ENCODE measurements around the gene SLC6A12.

Gene SLC6A12

GRCh38 chr12:257521-258321 lies 43.8 kb upstream of the SLC6A12 start:
- no peak for DNase-seq (ENCODE audit: low spot score)
- H3K4me1 ChIP-seq (ENCODE audit: insufficient read depth, poor library complexity, severe bottlenecking), result no peaks in the 10 kb centered on the region

GRCh38 chr12:256958-257357 lies 43.0 kb upstream of the SLC6A12 start:
- no peaks in the 10 kb centered on the region for H3K4me1 ChIP-seq (ENCODE audit: insufficient read depth, poor library complexity, severe bottlenecking)
- no peaks in the 10 kb centered on the region for H3K36me3 ChIP-seq (ENCODE audit: low read depth)
- ATAC-seq (ENCODE audit: low read depth), result no peak
- H3K27me3 ChIP-seq (ENCODE audit: insufficient read depth, poor library complexity, severe bottlenecking), result peaks cover 25% of the 10 kb centered on the region
- no peaks in the 10 kb centered on the region for H3K9me3 ChIP-seq (ENCODE audit: severe bottlenecking)
- TF ChIP-seq CTCF (IDR thresholded peaks at IDR 0.05; ENCODE audit: poor library complexity, severe bottlenecking), result no peak
- DNase-seq (ENCODE audit: low spot score), result no peak
- no peak overlapping the region for H3K27ac ChIP-seq (ENCODE audit: poor library complexity, severe bottlenecking)
- no peak overlapping the region for H3K4me3 ChIP-seq (ENCODE audit: severe bottlenecking)

More at GRCh38 chr12:257521-258321, 43.8 kb upstream of the SLC6A12 start:
- Histone ChIP-seq H3K36me3 (ENCODE audit: low read depth) (no peaks in the 10 kb centered on the region), H3K4me3 (ENCODE audit: severe bottlenecking) (no peak overlapping the region), H3K27me3 (ENCODE audit: insufficient read depth, poor library complexity, severe bottlenecking) (peaks cover 25% of the 10 kb centered on the region), H3K27ac (ENCODE audit: poor library complexity, severe bottlenecking) (no peak overlapping the region), H3K9me3 (ENCODE audit: severe bottlenecking) (no peaks in the 10 kb centered on the region)
- no peak for TF ChIP-seq CTCF (IDR thresholded peaks at IDR 0.05; ENCODE audit: poor library complexity, severe bottlenecking)
- ATAC-seq (ENCODE audit: low read depth), result no peak

GRCh38 chr12:256225-256624 lies 42.3 kb upstream of the SLC6A12 start:
- Histone ChIP-seq H3K4me1 (ENCODE audit: insufficient read depth, poor library complexity, severe bottlenecking) (no peaks in the 10 kb centered on the region), H3K27me3 (ENCODE audit: insufficient read depth, poor library complexity, severe bottlenecking) (peaks cover 25% of the 10 kb centered on the region), H3K9me3 (ENCODE audit: severe bottlenecking) (no peaks in the 10 kb centered on the region), H3K27ac (ENCODE audit: poor library complexity, severe bottlenecking) (no peak overlapping the region), H3K4me3 (ENCODE audit: severe bottlenecking) (no peak overlapping the region), H3K36me3 (ENCODE audit: low read depth) (no peaks in the 10 kb centered on the region)
- no peak for DNase-seq (ENCODE audit: low spot score)
- TF ChIP-seq CTCF (IDR thresholded peaks at IDR 0.05; ENCODE audit: poor library complexity, severe bottlenecking), result no peak
- ATAC-seq (ENCODE audit: low read depth), result no peak

- H3K27me3 ChIP-seq (ENCODE audit: insufficient read depth, poor library complexity, severe bottlenecking), result peaks cover 12% of the 10 kb centered on the region
- no peaks in the 10 kb centered on the region for H3K4me1 ChIP-seq (ENCODE audit: insufficient read depth, poor library complexity, severe bottlenecking)
- H3K9me3 ChIP-seq (ENCODE audit: severe bottlenecking), result no peaks in the 10 kb centered on the region
- H3K36me3 ChIP-seq (ENCODE audit: low read depth), result no peaks in the 10 kb centered on the region
- ATAC-seq (ENCODE audit: low read depth) (no peak), DNase-seq (ENCODE audit: low spot score) (no peak)
- H3K4me3 ChIP-seq (ENCODE audit: severe bottlenecking), result no peak overlapping the region
- TF ChIP-seq CTCF (IDR thresholded peaks at IDR 0.05; ENCODE audit: poor library complexity, severe bottlenecking), result no peak
- H3K27ac ChIP-seq (ENCODE audit: poor library complexity, severe bottlenecking), result no peak overlapping the region
Observed at GRCh38 chr12:254912-255311, 41.0 kb upstream of the SLC6A12 start.

- H3K9me3 ChIP-seq (ENCODE audit: severe bottlenecking), result no peaks in the 10 kb centered on the region
- H3K36me3 ChIP-seq (ENCODE audit: low read depth), result no peaks in the 10 kb centered on the region
- no peak overlapping the region for H3K27ac ChIP-seq (ENCODE audit: poor library complexity, severe bottlenecking)
- ATAC-seq (ENCODE audit: low read depth) (no peak), DNase-seq (ENCODE audit: low spot score) (no peak)
- H3K27me3 ChIP-seq (ENCODE audit: insufficient read depth, poor library complexity, severe bottlenecking), result peaks cover 6% of the 10 kb centered on the region
- TF ChIP-seq CTCF (IDR thresholded peaks at IDR 0.05; ENCODE audit: poor library complexity, severe bottlenecking), result no peak
- no peaks in the 10 kb centered on the region for H3K4me1 ChIP-seq (ENCODE audit: insufficient read depth, poor library complexity, severe bottlenecking)
- H3K4me3 ChIP-seq (ENCODE audit: severe bottlenecking), result no peak overlapping the region
Observed at GRCh38 chr12:254039-254438, 40.1 kb upstream of the SLC6A12 start.

Data from RWPE2 (cell line).